ENCODE measurements around the gene PTBP2.

Gene PTBP2

DNA sequence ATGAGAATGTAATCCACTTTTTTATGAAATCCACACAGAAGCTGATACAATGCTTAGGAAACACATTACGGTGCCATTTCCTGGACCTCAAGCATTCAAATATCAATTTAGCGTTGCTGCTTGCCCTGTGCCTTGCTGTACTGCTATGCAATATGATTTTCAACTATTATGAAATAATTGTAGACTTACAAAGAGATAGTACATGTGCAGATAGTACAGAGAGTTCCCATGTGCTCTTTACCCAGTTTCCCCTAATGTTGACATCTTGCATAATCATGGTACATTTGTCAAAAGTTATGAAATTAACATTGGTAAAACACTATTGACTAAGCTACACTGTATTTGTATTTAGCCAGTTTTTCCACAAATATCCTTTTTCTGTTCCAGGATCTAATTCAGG, 37.7 kb upstream of the PTBP2 start:
- no peak overlapping the region for H2AFZ ChIP-seq (ENCODE audit: low read depth, low read length, severe bottlenecking)
- H3K4me3 ChIP-seq (ENCODE audit: insufficient read depth, low read length, poor library complexity, severe bottlenecking), result no peak overlapping the region
- no peaks in the 10 kb centered on the region for H3K36me3 ChIP-seq (ENCODE audit: low read length)
- no peaks in the 10 kb centered on the region for H3K27me3 ChIP-seq (ENCODE audit: low read length)
- no peaks in the 10 kb centered on the region for H3K9me2 ChIP-seq (replicated peaks; ENCODE audit: insufficient read depth, low read length)
- H3K79me2 ChIP-seq (ENCODE audit: insufficient read depth, low read length), result no peaks in the 10 kb centered on the region
- H4K20me1 ChIP-seq (ENCODE audit: low read depth, low read length), result no peaks in the 10 kb centered on the region
- H3K27ac ChIP-seq (ENCODE audit: low read depth, low read length), result no peak overlapping the region
- no peak overlapping the region for H3K9ac ChIP-seq (ENCODE audit: low read length)
- TF ChIP-seq, protein P1, sequence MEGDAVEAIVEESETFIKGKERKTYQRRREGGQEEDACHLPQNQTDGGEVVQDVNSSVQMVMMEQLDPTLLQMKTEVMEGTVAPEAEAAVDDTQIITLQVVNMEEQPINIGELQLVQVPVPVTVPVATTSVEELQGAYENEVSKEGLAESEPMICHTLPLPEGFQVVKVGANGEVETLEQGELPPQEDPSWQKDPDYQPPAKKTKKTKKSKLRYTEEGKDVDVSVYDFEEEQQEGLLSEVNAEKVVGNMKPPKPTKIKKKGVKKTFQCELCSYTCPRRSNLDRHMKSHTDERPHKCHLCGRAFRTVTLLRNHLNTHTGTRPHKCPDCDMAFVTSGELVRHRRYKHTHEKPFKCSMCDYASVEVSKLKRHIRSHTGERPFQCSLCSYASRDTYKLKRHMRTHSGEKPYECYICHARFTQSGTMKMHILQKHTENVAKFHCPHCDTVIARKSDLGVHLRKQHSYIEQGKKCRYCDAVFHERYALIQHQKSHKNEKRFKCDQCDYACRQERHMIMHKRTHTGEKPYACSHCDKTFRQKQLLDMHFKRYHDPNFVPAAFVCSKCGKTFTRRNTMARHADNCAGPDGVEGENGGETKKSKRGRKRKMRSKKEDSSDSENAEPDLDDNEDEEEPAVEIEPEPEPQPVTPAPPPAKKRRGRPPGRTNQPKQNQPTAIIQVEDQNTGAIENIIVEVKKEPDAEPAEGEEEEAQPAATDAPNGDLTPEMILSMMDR (IDR thresholded peaks at IDR 0.05; ENCODE audit: insufficient read depth, low read length, poor library complexity, severe bottlenecking), result no peak
- no peak for TF ChIP-seq EZH2phosphoT487 (conservative IDR thresholded peaks at IDR 0.05; ENCODE audit: low read length)
- H3K4me2 ChIP-seq (ENCODE audit: low read depth, low read length, poor library complexity, severe bottlenecking), result no peak overlapping the region
- no peaks in the 10 kb centered on the region for H3K9me3 ChIP-seq (ENCODE audit: insufficient read depth, low read length)
- no peaks in the 10 kb centered on the region for H3F3A ChIP-seq (ENCODE audit: insufficient read depth)

GRCh38 chr1:96684744-96685143, 36.8 kb upstream of the PTBP2 start:
- no peak overlapping the region for H3K4me3 ChIP-seq (ENCODE audit: insufficient read depth, low read length, poor library complexity, severe bottlenecking)
- H3K9ac ChIP-seq (ENCODE audit: low read length), result no peak overlapping the region
- no peaks in the 10 kb centered on the region for H4K20me1 ChIP-seq (ENCODE audit: low read depth, low read length)
- H3K9me2 ChIP-seq (replicated peaks; ENCODE audit: insufficient read depth, low read length), result no peaks in the 10 kb centered on the region
- no peaks in the 10 kb centered on the region for H3F3A ChIP-seq (ENCODE audit: insufficient read depth)
- no peak for TF ChIP-seq EZH2phosphoT487 (conservative IDR thresholded peaks at IDR 0.05; ENCODE audit: low read length)
- TF ChIP-seq, protein P1 (IDR thresholded peaks at IDR 0.05; ENCODE audit: insufficient read depth, low read length, poor library complexity, severe bottlenecking), result no peak
- H3K79me2 ChIP-seq (ENCODE audit: insufficient read depth, low read length), result no peaks in the 10 kb centered on the region
- no peaks in the 10 kb centered on the region for H3K9me3 ChIP-seq (ENCODE audit: insufficient read depth, low read length)
- no peak overlapping the region for H3K27ac ChIP-seq (ENCODE audit: low read depth, low read length)
- no peaks in the 10 kb centered on the region for H3K27me3 ChIP-seq (ENCODE audit: low read length)
- H3K36me3 ChIP-seq (ENCODE audit: low read length), result no peaks in the 10 kb centered on the region
- no peak overlapping the region for H3K4me2 ChIP-seq (ENCODE audit: low read depth, low read length, poor library complexity, severe bottlenecking)
- H2AFZ ChIP-seq (ENCODE audit: low read depth, low read length, severe bottlenecking), result no peak overlapping the region

- Histone ChIP-seq H3K36me3 (ENCODE audit: low read length) (no peaks in the 10 kb centered on the region), H3K79me2 (ENCODE audit: insufficient read depth, low read length) (no peaks in the 10 kb centered on the region), H3K9ac (ENCODE audit: low read length) (no peak overlapping the region), H3F3A (ENCODE audit: insufficient read depth) (no peaks in the 10 kb centered on the region), H3K9me2 (replicated peaks; ENCODE audit: insufficient read depth, low read length) (0 out of 2 replicates have a peak, but pooled peaks cover 5% of the 10 kb centered on the region), H2AFZ (ENCODE audit: low read depth, low read length, severe bottlenecking) (no peak overlapping the region), H3K9me3 (ENCODE audit: insufficient read depth, low read length) (no peaks in the 10 kb centered on the region), H4K20me1 (ENCODE audit: low read depth, low read length) (no peaks in the 10 kb centered on the region), H3K4me2 (ENCODE audit: low read depth, low read length, poor library complexity, severe bottlenecking) (no peak overlapping the region), H3K27me3 (ENCODE audit: low read length) (no peaks in the 10 kb centered on the region), H3K27ac (ENCODE audit: low read depth, low read length) (no peak overlapping the region), H3K4me3 (ENCODE audit: insufficient read depth, low read length, poor library complexity, severe bottlenecking) (no peak overlapping the region)
- TF ChIP-seq, protein P1 (IDR thresholded peaks at IDR 0.05; ENCODE audit: insufficient read depth, low read length, poor library complexity, severe bottlenecking), result no peak
- no peak for TF ChIP-seq EZH2phosphoT487 (conservative IDR thresholded peaks at IDR 0.05; ENCODE audit: low read length)
Observed at GRCh38 chr1:96688767-96689166, 32.8 kb upstream of the PTBP2 start.
